ENCODE data around the gene MYH7.
"Not testable (repeated sequence)": the region's sequence is repeated elsewhere in the genome, so short reads cannot be mapped to it uniquely, and the experiment has no call there.

The MYH7 gene

GRCh38 chr14:23406725-23407355, 28.6 kb downstream of the MYH7 start:
- no peak for DNase-seq

- no peak for DNase-seq
These were observed 29.2 kb downstream of the MYH7 start for GRCh38 chr14:23406244-23406643.

GRCh38 chr14:23405516-23406025, 29.9 kb downstream of the MYH7 start:
- DNase-seq, result no peak

- DNase-seq, result no peak
These were observed 30.4 kb downstream of the MYH7 start for GRCh38 chr14:23405096-23405495.

- DNase-seq, result no peak
These were observed 31.0 kb downstream of the MYH7 start for GRCh38 chr14:23404331-23404900.

GRCh38 chr14:23403908-23404307, 31.6 kb downstream of the MYH7 start:
- DNase-seq, result no peak

GRCh38 chr14:23403139-23403438, 32.4 kb downstream of the MYH7 start:
- no peak for DNase-seq

- DNase-seq, result no peak
These were observed 32.9 kb downstream of the MYH7 start for GRCh38 chr14:23402296-23403138.

GRCh38 chr14:23401291-23401690, 34.2 kb downstream of the MYH7 start:
- no peak for DNase-seq

- DNase-seq, result not testable (repeated sequence)
These were observed 34.8 kb downstream of the MYH7 start for GRCh38 chr14:23400496-23401149.

GRCh38 chr14:23399591-23399990, 35.9 kb downstream of the MYH7 start:
- no peak for DNase-seq

GRCh38 chr14:23399136-23399535, 36.3 kb downstream of the MYH7 start:
- DNase-seq, result no peak

GRCh38 chr14:23398348-23398747, 37.1 kb downstream of the MYH7 start:
- DNase-seq, result no peak

GRCh38 chr14:23396781-23397407, 38.6 kb downstream of the MYH7 start:
- DNase-seq, result no peak

- DNase-seq, result no peak
These were observed 39.3 kb downstream of the MYH7 start for GRCh38 chr14:23396126-23396525.

- no peak for DNase-seq
These were observed 42.8 kb downstream of the MYH7 start for GRCh38 chr14:23392613-23393012.

- DNase-seq, result not testable (repeated sequence)
These were observed 45.6 kb downstream of the MYH7 start for GRCh38 chr14:23389871-23390270.

GRCh38 chr14:23389396-23389795, 46.1 kb downstream of the MYH7 start:
- DNase-seq, result no peak

- DNase-seq, result no peak
These were observed 46.5 kb downstream of the MYH7 start for GRCh38 chr14:23388996-23389395.

- DNase-seq, result no peak
These were observed 47.3 kb downstream of the MYH7 start for GRCh38 chr14:23387916-23388882.

GRCh38 chr14:23386999-23387398, 48.5 kb downstream of the MYH7 start:
- no peak for DNase-seq

All from right kidney (tissue), 1 donor.